Kidney glomerular epithelial cell (primary cell): ENCODE results near the gene SUSD5.

Source experiments
- DNase-seq: peaks from one replicate; lab custom pipeline; 2025; lab: John Stamatoyannopoulos, UW

The SUSD5 gene

GRCh38 chr3:33218446-33219174 lies at the start of gene SUSD5:
Gene SUSD5 (minus strand): TSS chr3:33218810. CDS start chr3:33218797, 13 bp downstream.
- no peak for DNase-seq

GRCh38 chr3:33260104-33260503 lies 41.5 kb upstream of the SUSD5 start:
- no peak for DNase-seq

DNA sequence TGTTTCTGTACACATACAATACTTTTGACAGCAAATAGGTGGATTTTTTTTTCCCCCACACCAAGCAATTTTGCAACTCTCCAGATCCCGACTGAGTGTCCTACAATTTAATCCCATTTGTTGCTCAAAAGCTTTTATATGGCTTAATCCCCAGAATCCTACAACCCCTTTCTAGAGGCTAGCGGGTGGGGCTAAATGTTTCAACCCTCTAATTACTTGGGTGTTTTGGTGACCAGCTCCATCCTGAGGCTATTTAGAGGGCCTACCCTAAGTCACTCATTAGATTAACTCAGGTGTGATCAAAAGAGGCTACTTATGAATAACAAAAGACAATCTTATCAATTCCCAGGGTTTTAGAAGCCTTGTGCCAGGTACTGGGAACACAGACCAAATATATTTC lies 37.6 kb upstream of the SUSD5 start:
- DNase-seq: no peak

DNA sequence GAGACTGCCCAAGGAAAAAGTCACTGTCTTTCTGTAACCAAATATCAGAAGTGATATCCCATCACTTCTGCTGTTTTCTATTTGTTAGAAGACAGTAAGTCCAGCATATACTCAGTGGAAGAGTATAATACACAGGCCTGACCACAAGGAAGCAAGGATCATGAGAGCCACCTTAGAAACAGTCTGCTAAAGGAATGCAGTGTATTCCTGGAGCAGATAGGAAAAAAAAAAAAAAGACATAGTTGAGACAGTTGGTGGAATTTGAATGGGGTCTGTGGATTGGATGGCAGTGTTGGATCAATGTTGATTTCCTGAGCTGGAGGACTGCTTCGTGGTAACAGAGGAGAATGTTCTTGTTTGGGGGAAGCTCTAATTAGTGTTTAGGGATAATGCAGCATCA lies 32.1 kb upstream of the SUSD5 start:
- no peak for DNase-seq

- DNase-seq: no peak
Measured at GRCh38 chr3:33246786-33247185, 28.2 kb upstream of the SUSD5 start.

DNA sequence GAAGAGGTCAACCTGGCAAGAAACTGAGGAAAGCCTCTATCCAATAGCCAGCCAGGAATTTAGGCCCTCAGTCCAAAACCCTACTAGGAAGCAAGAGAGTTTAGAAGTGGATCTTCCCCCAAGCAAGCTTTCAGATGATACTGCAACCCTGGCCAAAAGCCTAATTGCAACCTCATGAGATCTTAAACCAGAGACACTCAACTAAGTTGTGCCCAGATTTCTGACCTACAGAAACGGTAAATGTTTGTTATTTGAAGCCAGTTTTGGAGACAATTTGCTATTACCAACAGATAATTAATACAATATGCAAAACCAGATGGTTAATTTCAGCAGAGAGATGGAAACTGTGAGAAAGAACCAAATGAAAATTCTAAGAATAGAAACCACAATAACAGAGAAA lies 21.7 kb upstream of the SUSD5 start:
- DNase-seq: no peak

DNA sequence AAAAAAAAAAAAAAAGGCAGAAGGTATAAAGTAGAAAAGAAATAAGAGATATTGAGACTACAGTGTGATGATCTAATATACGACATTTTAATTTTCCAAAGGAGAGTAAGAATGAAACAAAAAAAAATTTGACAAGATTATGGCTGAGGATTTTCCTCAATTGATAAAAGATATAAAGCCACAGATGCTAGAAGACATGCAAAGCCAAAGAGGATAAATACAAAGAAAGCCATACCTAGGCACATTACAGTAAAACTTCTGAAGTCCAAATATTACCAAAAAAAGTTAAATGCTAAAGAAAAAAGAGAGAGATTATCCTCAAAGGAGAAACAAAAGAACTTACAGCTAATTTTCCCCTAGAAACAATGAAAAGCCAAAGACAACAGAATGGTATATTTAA lies 20.3 kb upstream of the SUSD5 start:
- DNase-seq: no peak

GRCh38 chr3:33237439-33237838 lies 18.8 kb upstream of the SUSD5 start:
- DNase-seq: no peak

DNA sequence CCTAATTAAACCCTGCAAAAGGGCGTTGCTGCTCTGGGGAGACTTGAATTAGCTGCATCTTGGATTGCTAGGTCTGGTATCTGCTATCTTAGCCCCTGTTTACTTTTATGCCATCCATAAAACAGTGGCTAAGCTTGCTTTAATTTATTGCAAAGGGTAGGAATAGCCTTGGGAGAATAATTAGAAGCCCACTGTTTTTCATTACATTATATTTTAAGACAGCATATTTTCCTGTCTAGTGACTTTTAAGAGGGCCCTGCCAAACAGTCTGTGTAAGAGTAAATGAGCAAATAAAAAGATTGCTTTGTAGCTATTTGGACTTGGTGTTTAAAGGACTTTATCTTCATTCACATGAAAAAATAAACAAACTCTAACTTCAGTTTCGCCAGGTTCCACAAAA lies 17.4 kb upstream of the SUSD5 start:
- DNase-seq: no peak

GRCh38 chr3:33233884-33234283 lies 15.3 kb upstream of the SUSD5 start:
- no peak for DNase-seq

DNA sequence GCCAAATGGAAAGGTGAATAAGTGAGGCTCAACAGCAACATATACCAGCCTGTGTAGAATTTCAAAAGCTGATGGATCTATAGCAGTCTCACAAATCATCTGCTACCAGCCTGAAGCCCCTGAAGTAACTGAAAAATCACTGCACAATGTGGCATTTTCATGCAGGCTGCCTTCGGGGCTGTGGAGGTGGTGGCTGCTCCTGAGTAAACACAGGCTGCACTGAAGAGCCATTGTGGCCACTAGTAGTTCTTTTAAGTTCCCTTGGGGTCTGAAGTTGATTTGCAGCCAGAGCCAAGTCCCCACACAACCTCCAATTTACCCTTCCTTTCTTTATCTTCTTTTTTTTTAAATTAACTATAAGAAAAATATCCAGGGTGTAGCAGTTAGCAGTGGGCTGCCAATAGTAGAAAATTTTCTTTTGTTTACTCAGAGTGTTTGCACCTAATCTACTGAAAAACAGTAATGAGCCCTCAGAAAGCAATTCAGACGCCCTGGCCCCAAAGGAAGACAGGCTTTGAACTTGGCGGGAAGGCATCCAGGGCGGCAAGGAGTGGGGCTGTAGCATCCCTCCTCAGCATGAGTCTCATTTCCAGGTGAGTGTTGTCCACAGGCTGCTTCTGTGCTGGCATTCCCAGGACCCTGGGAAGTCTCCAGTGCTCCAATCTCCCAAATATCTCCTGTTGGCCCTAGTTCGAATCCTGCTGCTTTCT lies 13.3 kb upstream of the SUSD5 start:
- DNase-seq: no peak

GRCh38 chr3:33229947-33230346 lies 11.3 kb upstream of the SUSD5 start:
- no peak for DNase-seq

- no peak for DNase-seq
Measured at GRCh38 chr3:33229066-33229465, 10.5 kb upstream of the SUSD5 start.

DNA sequence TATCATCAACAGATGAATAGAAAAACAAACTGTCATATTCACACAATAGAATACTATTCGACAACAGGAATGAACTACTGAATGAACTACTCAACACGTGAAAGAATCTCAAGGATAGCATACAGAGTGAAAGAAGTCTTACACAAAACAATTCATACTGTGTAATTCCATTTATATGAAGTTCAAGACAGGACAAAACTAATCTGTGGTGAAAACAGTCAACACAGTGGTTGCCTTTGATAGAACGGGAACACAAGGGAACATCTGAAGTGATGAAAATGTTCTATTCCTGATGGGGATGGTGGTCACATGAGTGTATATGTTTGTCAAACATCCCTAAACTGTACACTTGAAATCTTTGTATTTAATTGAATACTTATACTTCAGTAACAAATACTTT lies 2.6 kb upstream of the SUSD5 start:
- DNase-seq: no peak

- no peak for DNase-seq
Measured at GRCh38 chr3:33219175-33219487, 521 bp upstream of the SUSD5 start.

DNA sequence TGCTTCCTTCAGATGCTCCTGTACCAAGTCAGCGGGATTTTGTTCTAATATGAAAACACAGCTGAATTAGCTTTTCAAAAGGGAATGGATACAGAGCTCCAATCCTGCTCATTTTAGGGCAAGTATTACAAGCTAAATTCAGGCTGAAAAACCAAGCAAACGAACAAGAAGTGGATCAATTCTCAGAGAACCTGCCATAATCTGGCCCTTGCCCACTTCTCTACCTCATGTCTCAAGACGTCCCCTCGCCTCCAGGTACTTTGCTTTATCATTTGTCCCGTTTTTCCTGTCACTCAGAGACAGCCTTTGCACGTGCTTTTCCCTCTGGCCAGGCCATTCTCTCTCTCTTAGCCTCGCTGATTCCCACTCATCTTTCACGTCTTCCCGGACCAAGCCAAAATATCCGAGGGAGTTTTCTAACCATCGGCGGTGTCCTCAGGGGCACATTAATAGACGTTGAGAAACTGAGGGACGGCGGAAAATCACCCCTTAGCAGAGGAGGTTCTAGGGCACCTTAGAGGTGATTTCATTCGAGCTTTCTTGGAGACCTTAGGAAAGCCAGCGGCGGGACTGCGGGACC lies 654 bp downstream of the SUSD5 start:
- no peak for DNase-seq

GRCh38 chr3:33215739-33216138 lies 2.9 kb downstream of the SUSD5 start:
- no peak for DNase-seq

DNA sequence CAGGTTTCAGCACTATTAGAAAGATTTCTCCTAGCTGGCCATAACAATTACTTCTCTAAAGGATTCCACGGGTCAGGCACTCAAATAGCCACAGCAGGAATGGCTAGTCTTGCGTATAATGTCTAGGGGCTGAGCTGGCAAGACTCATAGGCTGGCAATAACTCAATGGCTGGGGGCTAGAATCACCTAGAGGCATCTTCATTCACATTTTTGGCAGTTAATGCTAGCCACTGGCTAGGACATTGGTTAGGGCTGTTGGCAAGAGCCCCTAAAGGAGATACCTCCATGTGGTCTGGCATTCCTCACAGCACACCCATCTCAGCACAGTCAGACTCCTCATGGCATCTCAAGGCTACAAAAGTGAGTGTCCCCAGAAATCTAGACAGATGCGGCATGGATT lies 6.2 kb downstream of the SUSD5 start:
- no peak for DNase-seq

- DNase-seq: peak; percentile 65
Measured at GRCh38 chr3:33211444-33211843, 7.2 kb downstream of the SUSD5 start.

DNA sequence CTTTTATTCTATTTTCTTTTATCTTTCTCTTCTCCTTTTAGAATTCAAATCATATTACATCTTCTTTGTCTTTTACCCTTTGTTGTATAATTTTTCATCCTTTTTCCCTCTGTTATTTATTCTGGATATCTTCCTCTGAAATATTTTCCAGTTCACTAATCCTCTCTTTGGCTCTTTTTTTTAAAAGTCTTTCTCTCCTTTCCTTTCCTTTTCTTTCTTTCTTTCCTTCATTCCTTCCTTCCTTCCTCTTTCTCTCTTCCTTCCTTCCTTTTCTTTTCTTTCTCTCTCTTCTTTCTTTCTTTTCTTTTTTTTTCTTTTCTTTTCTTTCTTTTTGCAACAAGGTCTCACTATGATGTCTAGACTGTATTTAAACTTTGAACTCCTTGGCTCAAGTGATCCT lies 9.3 kb downstream of the SUSD5 start:
- DNase-seq: no peak

DNA sequence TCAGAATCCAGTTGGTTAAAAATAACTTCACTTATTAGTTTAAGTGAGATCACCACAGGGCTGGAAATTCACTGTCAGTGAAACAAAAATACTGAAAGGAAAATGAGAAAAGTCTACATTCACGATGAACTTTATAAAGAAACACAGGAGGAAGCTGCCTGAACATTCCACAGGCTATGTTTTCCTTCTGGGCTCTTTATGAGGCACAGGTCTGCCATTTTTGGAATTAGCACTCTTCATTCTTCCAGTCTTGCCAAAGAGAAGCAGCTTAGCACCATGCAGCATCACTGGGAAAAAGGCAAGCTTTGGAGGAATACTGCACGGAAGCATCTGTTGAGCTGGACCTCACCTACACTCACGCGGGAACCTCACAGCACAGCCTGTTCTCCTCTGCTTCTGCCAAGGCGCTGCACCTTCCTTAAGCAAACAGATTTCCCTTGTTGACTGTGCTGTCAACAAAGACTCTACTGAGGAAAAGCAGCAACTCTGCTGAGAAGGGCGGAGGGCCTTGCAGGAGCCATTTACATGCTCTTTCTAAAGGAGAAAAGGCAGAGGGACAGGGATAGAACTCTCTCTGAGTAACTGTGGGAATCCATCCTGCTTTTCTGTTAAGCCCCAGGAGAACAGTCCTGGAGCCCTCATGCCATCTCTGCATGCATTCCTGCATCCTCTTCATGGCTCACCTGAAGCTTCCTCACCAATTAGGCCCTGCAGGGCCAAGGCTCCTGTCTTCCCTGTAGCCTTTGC lies 15.7 kb downstream of the SUSD5 start:
- DNase-seq: no peak

DNA sequence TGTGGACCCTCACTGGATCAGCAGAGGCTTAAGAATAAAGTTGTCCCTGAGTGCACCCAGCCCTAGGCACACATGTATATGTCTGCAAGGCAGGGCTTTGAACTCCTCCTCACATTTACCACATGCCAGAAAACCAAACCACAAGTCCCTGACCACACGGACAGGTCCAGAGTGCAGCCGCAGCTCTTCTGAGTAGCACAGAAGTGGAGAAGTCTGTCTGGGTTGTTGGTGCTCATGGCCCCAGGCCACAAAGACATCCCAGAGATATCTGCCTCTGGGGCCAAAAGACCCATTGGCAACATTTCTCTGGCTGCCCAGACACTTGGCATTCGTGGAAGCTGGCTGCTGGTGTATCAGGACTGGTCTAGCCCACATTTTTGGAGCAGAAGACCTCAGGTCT lies 17.4 kb downstream of the SUSD5 start:
- DNase-seq: no peak

- DNase-seq: no peak
Measured at GRCh38 chr3:33196538-33196937, 22.1 kb downstream of the SUSD5 start.
